Stimulated activated CD8-positive, alpha-beta memory T cell treated with anti-CD3 and anti-CD28 coated beads, Interleukin-12 subunit alpha, Interleukin-12 subunit beta, amount 100 ng/mL, for 24 hours (primary cell): ENCODE measurements around the gene AKAP5.

ENCODE experiments used
- DNase-seq: peaks from one replicate; pipeline ENCODE4 v3.0.0-alpha.2; 2020; ENCODE audit errors: extremely low read depth

The AKAP5 gene

DNA sequence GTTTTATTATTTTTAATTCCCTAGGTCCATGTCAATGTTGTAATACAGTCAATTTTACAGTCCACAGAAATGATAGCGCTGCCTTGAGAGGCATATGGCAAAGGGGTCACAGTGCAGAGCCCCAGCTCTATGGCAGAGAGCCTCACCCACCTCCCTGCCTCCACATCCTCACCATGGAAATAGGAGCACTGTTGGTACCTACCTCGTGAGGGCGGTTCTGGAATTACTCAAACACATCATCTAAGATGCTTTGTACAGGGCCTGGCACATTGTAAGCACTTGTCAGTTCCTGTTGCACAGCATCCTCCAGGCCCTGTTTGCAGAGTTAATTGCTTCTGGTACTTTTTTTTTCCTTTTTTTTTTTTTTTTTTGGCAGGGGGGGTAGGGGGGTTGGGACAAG lies 4.1 kb upstream of the AKAP5 start:
- DNase-seq = no peak

DNA sequence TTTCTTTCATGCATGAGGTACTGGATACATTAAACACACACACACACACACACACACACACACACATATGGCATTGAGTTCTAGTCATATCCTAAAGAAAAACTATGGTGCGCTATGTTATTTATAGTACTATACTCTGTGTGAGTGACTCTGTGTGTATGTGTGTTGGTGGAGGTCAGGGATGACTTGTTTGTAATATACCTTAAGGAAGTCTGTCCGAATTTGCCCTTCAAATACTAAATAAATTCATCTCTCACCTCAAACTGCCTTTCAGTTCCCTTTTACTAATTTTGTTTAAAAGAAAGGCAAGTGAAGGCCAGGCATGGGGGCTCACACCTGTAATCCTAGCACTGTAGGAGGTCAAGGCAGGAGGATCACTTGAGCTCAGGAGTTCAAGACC lies 2.1 kb upstream of the AKAP5 start:
- DNase-seq = no peak

DNA sequence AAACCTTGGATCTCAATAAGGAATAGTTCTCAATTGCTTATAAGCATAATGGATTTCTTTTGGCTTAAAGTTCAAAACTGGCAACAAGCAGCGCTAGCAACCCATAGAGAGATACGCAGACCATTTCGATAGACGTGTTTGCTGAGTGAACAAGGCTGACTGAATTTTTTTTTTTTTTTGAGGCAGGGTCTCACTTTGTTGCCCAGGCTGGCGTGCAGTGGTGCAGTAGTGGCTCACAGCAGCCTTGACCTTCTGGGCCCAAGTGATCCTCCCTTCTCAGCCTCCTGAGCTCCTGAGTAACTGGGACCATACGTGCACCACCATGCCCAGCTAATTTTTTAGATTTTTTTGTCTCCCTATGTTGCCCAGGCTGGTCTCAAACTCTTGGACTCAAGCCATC lies 1.4 kb upstream of the AKAP5 start:
- no peak for DNase-seq

DNA sequence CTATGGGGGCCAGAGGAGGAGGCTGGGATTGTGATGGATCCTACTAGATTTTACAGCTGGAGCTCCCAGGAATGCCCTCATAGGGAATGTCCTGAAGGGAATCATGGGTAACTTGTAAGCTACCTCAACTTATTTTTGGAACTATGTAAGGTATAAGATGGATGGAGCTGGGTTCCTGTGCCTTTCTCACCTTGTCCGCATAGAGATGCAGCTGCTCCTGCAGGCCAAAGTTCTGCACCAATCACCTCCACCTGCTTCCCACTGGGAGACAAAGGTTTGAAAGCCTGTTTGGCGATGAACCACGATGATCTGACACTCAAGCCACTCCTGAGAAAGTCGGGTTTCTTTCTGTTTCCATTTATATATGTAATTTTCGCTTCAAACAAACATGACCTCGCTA lies 648 bp upstream of the AKAP5 start:
- no peak for DNase-seq

DNA sequence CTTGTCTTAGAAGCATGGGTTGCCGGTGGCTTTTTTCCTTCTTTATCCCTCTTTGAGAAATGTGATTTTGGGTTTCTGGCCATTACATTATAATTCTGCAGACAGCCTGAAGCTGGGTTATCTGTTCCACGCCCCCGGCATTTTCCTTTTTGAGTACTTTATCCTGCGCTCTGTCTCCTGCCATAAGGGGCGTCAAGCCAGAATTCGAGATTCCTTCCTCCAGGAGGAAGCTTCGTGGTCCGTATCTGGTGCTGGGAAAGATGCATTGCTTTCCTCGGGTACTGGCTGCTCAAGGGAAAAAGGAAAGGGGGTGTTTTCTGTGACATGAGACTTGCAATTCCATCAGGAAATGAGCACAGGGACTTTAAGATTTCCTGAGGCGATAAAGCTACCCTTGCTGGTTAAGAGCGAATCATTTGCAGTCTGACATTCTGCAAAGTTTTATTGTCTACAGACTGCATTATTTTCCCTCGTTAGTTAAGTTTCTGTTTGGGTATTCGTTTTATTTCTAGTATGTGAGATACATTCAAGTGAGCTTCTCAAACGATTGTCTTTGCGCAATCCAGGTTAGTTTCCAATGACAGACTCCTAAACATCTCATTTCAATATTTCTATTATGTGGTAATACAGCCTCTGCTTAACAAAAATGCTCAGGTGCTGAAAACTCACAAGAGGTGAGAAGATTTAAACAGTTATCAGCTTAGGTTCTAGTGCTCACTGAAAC lies 694 bp downstream of the AKAP5 start:
- no peak for DNase-seq

DNA sequence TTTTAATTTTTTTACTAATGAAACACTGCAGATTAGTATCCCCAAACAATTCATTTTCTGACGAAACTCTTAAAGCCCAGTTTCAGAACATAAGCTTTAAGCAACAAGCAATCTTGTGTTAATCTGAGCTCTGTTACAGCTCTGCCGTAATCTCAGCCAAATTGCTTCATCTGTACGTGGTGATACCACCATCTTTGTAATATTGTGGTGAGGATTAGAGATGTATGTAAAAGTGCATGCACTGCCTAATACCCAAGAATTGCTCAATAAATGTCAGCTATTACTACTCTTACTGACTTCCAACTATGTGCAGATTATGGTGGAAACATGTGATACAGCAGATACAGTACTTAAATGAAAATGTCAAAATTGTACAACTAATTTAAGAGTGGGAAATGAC lies 1.8 kb downstream of the AKAP5 start:
- no peak for DNase-seq

DNA sequence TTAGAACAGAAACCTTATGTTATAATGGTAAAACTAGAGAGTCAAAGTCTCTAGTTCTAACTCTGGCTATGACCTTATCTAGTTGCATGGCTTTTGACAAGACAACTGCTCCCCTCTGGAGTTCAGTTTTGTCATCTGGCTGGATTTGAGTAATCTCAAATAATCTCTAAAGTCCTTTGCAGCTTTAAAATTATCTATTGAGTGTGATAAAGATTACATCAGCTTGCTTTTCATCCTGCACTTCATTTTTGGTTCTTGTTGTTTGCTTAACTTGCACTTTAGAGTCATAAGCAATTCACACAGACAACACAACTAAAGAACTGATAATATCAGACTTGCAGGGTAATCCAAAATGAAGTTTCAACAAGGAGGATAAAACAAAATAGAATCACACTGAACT lies 2.3 kb downstream of the AKAP5 start:
- DNase-seq = no peak

DNA sequence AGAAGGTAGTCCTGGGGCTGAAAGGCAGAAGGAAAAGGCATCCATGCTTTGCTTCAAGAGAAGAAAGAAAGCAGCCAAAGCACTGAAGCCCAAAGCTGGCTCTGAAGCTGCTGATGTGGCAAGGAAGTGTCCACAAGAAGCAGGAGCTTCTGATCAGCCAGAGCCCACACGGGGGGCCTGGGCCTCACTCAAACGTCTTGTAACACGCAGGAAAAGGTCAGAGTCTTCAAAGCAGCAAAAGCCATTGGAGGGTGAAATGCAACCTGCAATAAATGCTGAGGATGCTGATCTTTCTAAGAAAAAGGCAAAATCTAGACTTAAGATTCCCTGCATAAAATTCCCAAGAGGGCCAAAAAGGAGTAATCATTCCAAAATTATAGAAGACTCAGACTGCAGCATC lies 3.2 kb downstream of the AKAP5 start:
- DNase-seq = no peak

DNA sequence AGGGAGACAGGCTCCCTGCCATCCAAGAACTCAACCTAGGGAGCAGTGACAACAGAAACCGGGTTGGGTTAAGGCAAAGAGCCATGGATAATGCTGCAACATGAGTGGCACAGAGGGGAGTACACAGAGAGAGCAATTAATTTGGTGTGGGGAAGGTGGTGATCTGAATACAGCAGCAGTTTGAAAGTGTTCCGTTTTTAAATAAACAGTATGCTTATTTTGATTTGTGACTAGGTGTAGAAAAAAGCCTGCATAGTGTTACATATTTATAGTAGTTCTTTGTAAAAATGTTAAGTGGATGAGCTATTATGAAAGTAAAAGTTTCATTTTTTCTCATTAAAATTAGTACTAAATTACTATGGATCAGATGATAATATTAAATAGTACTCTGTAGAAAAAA lies 8.7 kb downstream of the AKAP5 start:
- no peak for DNase-seq

DNA sequence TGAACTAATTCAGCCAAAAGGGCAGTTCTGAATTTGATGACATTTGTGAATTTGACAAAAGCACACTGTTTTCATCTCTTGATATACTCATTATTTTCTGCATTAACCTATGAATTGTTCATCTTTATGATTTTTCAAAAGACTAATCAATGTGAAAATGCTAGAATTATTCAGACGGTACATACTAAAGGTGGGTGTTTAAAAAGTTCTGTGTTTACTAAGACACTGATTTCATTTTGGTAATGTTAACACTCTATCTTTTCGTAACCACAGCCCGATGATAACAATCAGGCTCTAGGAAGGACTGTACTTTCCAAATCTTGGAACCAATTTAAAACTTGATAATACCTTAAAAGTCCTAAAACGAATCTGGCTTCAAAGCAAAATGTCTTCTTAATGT lies 9.4 kb downstream of the AKAP5 start:
- DNase-seq = no peak

DNA sequence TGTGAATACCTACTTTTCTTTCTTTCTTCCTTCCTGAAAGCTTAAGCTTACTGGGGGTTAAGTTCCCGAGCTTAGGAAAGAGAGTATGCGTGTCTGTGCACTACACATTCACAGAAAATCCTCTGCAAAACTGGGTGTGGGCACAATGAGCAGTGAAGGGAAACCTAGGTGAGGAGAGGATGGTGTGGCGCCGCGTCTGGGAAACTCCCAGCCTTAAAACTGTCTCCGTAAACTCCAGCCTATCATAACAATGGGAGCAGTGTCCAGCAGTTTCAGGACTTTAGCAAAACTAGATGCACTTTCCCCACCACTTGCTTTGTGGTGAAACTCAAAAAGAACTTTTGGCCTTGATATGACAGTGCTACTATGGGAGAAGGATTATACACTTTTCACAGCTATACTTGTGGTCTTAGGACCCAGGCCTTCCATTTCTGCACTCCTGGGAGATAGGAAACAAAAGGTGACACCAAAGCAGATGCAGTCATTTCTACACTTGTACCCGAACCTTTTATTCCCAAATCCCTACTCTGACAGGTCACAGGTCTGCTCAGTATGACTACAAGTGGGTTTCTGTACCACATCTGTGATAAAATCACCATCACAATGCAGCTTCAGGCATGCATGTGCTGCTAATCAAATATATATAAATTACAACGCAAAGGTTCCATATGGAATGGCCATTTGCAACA lies 10.4 kb downstream of the AKAP5 start:
- DNase-seq = no peak

DNA sequence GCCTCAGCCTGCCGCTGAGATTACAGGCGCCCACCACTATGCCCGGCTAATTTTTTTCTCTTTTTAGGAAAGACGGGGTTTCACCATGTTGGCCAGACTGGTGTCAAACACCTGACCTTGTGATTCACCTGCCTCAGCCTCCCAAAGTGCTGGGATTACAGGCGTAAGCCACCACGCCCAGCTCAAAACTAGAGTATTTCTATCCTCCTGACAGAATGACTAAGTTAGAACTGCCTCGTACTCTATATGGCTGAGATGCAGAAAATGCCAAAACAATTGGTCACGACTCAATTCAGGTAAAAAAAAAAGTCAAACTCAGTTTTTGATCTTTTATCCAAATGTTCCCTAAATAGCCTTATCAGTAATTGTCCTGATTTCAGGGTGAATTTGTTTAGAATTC lies 11.1 kb downstream of the AKAP5 start:
- DNase-seq = no peak

DNA sequence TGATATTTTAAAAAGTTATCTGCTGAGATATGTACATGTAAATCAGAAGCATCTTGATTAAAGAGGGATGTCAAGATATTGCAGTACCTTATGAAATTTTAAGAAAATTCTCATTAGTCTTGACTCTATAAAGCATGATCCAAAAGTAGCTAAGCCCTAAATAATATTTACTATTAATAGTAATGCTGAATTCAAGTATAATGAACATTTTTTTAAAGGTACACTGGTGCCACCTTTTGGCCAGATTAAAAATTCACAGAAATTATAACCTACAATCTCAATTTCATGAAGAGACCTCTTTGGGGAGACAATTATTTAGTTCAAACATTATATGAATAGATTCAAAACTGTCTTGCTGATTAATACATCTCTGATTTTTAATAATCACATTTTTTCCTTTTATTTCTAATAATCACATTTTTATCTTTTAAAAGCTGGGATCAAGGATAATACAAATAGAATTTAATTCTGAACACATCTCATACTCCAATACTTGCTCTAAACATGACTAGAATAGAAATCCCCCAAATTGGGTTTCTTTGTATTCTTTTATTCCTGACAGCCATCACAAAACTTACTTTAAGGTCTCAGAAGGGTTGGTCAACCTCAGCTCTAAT lies 13.4 kb downstream of the AKAP5 start:
- no peak for DNase-seq

DNA sequence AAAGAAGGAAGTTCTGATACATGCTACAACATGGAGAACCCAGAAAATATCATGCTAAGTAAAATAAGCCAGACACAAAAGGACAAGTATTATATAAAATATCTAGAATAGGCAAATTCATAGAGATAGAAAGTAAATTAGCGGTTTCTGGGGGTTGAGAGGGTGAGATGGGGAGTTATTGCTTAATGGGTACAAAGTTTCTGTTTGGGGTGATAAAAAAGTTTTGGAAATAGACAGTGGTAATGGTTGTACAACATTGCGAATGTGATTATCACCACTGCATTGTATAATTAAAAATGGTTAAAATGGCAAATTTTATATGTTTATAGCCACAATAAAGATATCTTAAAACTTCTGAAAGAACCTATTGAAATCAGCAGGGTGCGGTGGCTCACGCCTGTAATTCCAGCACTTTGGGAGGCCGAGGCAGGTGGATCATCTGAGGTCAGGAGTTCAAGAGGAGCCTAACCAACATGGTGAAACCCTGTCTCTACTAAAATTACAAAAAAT lies 23.3 kb downstream of the AKAP5 start:
- no peak for DNase-seq

DNA sequence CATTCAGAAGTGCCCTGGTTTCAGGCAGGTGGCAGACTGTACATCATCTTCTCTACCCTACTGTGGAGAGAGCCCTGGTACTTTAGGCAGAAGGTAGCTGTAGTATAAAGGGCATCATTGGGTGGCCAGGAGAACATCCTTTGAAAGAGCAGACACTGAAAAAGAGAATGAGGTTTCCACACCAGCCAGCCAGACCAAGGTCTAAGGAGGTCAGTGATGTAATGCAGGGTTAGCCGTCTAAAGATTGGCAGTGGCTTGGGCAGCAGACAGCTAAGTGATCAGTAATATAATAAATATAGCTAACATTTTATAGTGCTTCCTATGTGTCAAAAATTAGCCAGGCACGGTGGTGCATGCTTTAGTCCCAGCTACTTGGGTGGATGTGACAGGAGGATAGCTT lies 26.3 kb downstream of the AKAP5 start:
- no peak for DNase-seq

DNA sequence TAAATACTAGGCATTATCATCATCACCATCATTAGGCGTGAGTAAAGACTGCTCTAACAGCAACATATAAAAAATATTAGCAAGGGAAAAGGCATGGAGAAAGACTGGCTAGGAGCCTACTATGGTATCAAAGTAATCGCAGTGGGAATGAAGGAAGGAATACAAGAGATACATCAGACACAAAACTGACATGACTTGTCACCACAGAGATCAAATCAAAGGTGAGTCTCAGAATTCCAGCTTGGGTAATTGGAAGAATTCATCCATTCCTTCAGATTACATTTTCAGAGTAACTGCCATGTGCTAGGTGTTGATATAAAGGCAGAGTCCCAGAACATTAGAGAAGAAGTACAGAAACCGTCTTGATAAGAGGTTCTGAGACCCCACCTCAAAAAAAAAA lies 28.2 kb downstream of the AKAP5 start:
- DNase-seq = no peak

DNA sequence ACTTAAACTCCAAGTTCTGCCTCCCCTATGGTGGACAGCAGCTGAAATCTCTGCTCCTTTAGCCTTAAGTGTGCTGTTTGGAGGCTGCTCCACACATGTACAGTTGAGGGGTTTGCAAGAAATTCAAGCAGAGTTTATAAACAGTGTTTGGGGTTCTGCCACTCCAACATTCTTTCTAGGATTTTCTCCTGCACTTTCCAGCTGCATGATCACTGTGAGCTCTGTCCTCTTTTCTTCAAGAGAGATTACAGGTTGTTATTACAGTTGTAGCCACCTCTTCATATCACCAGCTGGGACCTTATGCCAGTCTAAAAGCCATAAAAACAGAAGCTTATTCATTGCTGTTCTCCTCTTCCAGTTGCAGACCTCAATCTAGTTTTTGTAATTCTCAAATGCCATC lies 30.0 kb downstream of the AKAP5 start:
- no peak for DNase-seq

DNA sequence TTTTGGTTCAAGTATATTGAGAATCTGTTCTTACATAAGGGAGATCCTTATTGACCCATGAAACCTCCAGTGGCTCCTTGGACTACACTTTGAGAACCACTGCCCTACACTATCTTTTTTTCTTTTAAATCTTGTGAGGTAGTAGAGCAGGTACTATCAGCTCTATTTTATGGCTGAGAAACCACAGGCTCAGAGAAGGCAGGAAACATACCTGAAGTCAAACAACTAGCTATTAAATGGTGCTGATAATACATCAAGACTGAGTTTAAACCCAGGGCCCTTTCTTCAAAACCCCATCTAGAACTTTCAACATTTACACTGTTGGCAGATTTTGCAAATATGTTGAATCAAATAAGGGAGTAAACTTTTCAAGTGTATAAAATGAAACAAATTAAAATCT lies 31.5 kb downstream of the AKAP5 start:
- DNase-seq = no peak

DNA sequence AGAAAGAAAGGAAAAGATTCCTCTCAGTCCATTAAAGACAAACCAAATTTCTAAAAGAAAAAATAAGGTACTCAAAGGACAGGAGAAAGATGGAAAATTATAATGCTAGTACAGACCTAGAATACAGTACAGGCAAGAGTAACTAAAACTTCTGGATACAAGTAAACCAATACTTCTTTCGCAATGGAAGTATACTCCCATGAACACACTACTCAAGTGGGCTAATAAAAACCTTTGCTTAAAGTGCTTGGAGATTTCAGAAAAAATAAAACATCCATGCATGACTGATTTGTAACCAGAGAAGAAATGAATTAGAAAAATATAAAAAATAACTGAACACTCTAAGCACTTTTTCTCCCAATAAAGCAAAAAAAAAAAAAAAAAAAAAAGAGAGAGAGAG lies 34.8 kb downstream of the AKAP5 start:
- DNase-seq = no peak

DNA sequence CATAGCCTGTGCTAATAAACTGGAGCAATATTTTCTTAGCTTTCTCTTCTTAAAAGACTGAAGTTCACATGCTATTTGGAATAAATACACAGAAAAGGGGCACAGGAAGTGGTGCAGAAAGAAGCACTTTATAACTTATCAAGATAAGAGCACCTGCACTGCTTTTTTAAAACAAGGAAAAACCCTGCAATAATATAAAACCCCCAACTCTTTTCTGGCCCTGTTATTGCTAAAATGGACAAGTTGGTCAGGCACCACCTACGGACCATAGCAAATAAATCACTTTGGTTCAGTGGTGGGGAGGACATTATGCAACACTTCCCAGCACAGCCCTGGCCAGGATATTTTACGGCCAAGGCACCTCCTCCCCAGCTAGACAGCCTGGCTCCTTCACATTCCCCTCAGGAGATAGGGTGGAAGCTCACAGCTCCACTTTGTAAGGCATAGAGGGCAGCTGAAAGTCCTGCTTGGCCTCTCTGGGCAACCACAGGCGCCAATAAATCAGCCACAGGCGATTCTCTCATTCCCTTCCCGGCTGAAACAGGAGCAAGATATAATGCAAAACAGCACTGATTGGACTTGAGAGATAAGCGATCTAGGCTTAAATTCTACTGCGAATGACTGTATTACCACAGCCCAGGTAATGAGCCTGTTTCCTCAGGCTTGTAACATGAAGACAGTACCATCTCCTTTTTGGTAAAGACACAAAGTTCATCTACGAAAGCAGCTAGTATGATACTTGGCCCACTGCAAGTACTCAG lies 36.3 kb downstream of the AKAP5 start:
- no peak for DNase-seq

DNA sequence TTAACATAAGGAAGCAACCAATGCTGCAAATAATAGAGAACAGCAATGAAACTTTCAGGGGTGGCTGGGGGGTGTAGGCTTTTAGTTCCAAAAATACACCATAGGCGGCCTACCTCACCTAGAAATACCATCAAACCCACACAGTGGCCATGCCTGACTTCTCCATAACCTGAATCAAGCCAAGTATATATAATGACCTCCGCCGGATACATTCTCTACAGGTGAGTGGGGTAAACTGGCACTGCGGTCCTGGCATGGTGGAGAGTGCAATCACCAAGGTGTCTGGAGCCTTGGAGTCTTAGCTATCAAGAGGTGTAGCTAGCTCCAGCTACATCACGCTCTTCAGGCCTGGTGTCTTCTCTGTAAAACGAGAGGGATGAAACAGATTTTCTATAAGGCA lies 37.2 kb downstream of the AKAP5 start:
- no peak for DNase-seq

DNA sequence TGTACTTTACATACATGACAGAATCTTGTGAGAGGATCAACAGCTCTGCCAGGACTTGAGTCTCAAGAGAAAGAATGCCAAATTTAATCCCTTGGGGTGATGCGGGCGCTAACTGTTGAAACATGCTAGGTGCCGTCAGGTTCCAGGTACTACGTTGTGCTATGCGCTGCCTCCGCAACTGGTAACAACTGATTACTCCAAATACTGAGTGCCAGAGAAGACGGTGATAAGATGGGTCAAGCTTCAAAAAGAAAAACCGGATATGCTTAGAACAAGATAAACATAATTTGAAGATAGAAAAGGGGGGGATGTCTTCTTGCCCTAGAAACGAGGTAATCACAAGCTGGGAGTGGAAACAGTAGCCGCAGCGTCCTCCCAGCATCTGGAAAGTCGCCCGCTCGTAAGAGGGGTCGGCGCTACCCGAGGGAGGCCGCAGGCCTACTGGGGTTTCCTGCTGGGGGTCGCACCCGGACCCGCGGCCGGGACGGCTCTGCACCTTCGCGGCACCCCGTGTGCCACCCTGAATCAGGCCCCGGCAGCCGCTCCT lies 37.7 kb downstream of the AKAP5 start:
- DNase-seq = no peak
